HEK293T (cell line): ENCODE data around the gene ELF2.

Experiments
- CTCF ChIA-PET: fragments of 350-600 bp; formaldehyde crosslinking; extraction: SDS; loops from one replicate; lab custom pipeline; 2021; ENCODE audit warnings: antibody characterized with exemption, inconsistent platforms; lab: Yijun Ruan, JAX
- POLR2A ChIA-PET: fragments of 350-600 bp; formaldehyde crosslinking; extraction: SDS; loops from one replicate; lab custom pipeline; 2020; ENCODE audit warnings: antibody characterized with exemption, inconsistent platforms; lab: Yijun Ruan, JAX
- DNase-seq: peaks from one replicate; pipeline ENCODE4 v3.0.0; 2012; ENCODE audit warnings: mixed read lengths; ENCODE audit errors: extremely low spot score
- ARNT ChIP-seq: fragments of 450-650 bp; IDR thresholded peaks from 2 replicates; pipeline ENCODE4 v1.6.1; 2017; ENCODE audit warnings: mild to moderate bottlenecking
- BHLHE40 ChIP-seq: fragments of 450-650 bp; IDR thresholded peaks from 2 replicates; pipeline ENCODE4 v1.6.1; 2016; ENCODE audit warnings: mild to moderate bottlenecking, moderate library complexity, borderline replicate concordance
- CTBP1 ChIP-seq: fragments of 450-650 bp; IDR thresholded peaks from 2 replicates; pipeline ENCODE4 v1.6.1; 2016; ENCODE audit warnings: borderline replicate concordance
- ELF4 ChIP-seq: fragments of 450-650 bp; IDR thresholded peaks from 2 replicates; pipeline ENCODE4 v1.6.1; 2017; ENCODE audit warnings: antibody characterized with exemption
- FOXA1 ChIP-seq: fragments of 450-650 bp; IDR thresholded peaks from 2 replicates; pipeline ENCODE4 v1.6.1; 2016; ENCODE audit warnings: mild to moderate bottlenecking
- FOXK2 ChIP-seq: fragments of 450-650 bp; IDR thresholded peaks from 2 replicates; pipeline ENCODE4 v1.6.1; 2016; ENCODE audit warnings: mild to moderate bottlenecking
- FOXM1 ChIP-seq: fragments of 450-650 bp; IDR thresholded peaks from 2 replicates; pipeline ENCODE4 v1.6.1; 2017; ENCODE audit warnings: mild to moderate bottlenecking, borderline replicate concordance
- HDGF ChIP-seq: fragments of 450-650 bp; IDR thresholded peaks from 2 replicates; pipeline ENCODE4 v1.6.1; 2017; ENCODE audit warnings: antibody characterized with exemption, borderline replicate concordance
- L3MBTL2 ChIP-seq: fragments of 450-650 bp; conservative IDR thresholded peaks from 2 replicates; pipeline ENCODE4 v1.6.1; 2016; ENCODE audit warnings: mild to moderate bottlenecking
- LEF1 ChIP-seq: fragments of 450-650 bp; IDR thresholded peaks from 2 replicates; pipeline ENCODE4 v1.6.1; 2017; ENCODE audit warnings: mild to moderate bottlenecking, borderline replicate concordance
- NFRKB ChIP-seq: fragments of 450-650 bp; IDR thresholded peaks from 2 replicates; pipeline ENCODE4 v1.6.1; 2016; ENCODE audit warnings: mild to moderate bottlenecking, moderate library complexity
- SP1 ChIP-seq: fragments of 450-650 bp; IDR thresholded peaks from 2 replicates; pipeline ENCODE4 v1.6.1; 2017
- SUZ12 ChIP-seq: fragments of 450-650 bp; IDR thresholded peaks from 2 replicates; pipeline ENCODE4 v1.6.1; 2016; ENCODE audit warnings: mild to moderate bottlenecking
- TARDBP ChIP-seq: fragments of 450-650 bp; IDR thresholded peaks from 2 replicates; pipeline ENCODE4 v1.6.1; 2016
- ZNF384 ChIP-seq: fragments of 450-650 bp; IDR thresholded peaks from 2 replicates; pipeline ENCODE4 v1.6.1; 2016
- TF ChIP-seq, protein P1 (sequence below): fragments of 450-650 bp; IDR thresholded peaks from 2 replicates; pipeline ENCODE4 v1.6.1; 2016

Gene ELF2

DNA sequence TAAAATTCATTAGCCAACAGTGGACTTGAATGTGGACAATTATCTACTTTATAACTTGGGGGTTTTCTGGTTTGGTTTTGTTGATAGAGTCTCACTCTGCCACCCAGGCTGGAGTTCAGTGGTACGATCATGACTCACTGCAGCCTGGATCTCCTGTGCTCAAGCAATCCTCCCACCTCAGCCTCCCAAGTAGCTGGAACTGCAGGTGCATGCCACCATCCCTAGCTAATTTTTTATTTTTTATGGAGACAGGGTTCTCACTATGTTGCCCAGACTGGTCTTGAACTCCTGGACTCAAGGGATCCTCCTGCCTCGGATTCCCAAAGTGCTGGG, 12.4 kb upstream of the ELF2 start:
- CTCF ChIA-PET: interaction anchor here (0.6 to 1.3 kb wide), 3 partner anchors 11 to 112 kb away, joined by 3 to 4 read pairs (median 3); partner anchors contain the start of gene NAA15
- POLR2A ChIA-PET: interaction anchor here (1.2 to 3.1 kb wide), 2 partner anchors 12 to 112 kb away, joined by 3 to 10 read pairs; partner anchors contain the start of genes ELF2 and NAA15
- TF ChIP-seq FOXA1 (no peak), BHLHE40 (no peak), FOXK2 (no peak), CTBP1 (no peak), ELF4 (no peak), ZNF384 (no peak), SUZ12 (no peak), NFRKB (no peak), TARDBP (no peak), LEF1 (no peak), FOXM1 (no peak), L3MBTL2 (no peak), HDGF (no peak), ARNT (no peak), SP1 (no peak)
- TF ChIP-seq, protein P1, sequence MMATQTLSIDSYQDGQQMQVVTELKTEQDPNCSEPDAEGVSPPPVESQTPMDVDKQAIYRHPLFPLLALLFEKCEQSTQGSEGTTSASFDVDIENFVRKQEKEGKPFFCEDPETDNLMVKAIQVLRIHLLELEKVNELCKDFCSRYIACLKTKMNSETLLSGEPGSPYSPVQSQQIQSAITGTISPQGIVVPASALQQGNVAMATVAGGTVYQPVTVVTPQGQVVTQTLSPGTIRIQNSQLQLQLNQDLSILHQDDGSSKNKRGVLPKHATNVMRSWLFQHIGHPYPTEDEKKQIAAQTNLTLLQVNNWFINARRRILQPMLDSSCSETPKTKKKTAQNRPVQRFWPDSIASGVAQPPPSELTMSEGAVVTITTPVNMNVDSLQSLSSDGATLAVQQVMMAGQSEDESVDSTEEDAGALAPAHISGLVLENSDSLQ: no peak
- DNase-seq: no peak

DNA sequence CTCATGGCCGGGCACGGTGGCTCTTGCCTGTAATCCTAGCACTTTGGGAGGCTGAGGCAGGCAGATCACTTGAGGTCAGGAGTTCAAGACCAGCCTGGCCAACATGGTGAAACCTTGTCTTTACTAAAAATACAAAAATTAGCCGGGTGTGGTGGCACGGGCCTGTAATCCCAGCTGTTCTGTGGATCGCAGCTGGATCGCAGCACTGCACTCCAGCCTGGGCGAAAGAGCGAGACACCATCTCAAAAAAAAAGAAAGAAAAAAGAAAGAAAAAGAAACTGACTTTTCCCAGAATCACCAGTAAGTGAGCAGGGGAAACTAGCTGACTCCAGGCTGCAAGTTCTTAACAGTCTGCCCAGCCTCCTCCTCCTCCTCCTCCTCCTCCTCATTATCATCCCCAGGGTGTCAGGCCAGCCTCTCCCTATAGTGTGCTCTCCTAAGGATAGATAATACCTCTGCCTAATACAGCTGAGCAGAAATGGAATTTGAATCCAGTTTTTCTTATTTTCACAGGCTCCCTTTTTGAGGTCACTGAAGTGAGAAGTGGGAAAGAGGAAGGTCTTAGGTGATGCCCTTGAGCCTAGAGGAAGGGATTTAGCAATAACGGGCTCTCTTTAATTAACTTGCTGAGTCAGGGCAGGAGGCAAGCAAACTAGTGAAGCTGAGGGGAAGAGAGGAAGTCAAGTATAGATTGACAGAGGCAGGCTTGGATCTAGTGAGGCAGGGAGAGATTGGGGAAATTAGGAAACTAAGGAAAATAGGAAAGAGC, 11.8 kb upstream of the ELF2 start:
- no peak for TF ChIP-seq FOXM1
- no peak for TF ChIP-seq SP1
- TF ChIP-seq ARNT: no peak
- TF ChIP-seq ZNF384: no peak
- no peak for TF ChIP-seq FOXK2
- no peak for TF ChIP-seq FOXA1
- no peak for TF ChIP-seq L3MBTL2
- no peak for TF ChIP-seq CTBP1
- DNase-seq: no peak
- ChIA-PET CTCF (interaction anchor here (0.6 kb wide), 1 partner anchor 113 kb away, joined by 3 read pairs; the partner anchor contains the start of gene NAA15), POLR2A (interaction anchor here (1.2 to 3.1 kb wide), 2 partner anchors 11 to 113 kb away, joined by 3 to 10 read pairs; partner anchors contain the start of genes ELF2 and NAA15)

DNA sequence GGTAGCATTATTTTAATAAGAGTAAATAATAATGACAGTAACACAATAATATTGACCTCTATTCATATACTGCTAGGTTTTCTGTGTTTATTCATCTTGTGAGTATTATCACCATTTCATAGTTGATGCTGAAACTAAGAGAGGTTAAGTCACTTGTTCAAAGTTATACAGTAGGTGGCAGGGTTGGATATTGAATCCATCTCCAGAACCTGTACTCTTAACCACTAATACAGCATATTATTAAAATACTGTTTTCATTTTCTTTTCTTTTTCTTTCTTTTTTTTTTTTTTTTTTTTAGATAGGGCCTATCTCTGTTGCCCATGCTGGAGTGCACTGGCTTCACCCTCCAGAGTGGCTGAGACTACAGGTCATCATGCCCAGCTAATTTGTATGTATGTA, 7.1 kb upstream of the ELF2 start:
- ChIA-PET CTCF (interaction anchor here (0.7 kb wide), 1 partner anchor 48 kb away, joined by 3 read pairs; no protein-coding TSS in a partner anchor), POLR2A (no interaction called here)
- DNase-seq: no peak
- TF ChIP-seq SUZ12 (no peak), NFRKB (no peak), TARDBP (no peak), CTBP1 (no peak)
- TF ChIP-seq, protein P1: no peak

DNA sequence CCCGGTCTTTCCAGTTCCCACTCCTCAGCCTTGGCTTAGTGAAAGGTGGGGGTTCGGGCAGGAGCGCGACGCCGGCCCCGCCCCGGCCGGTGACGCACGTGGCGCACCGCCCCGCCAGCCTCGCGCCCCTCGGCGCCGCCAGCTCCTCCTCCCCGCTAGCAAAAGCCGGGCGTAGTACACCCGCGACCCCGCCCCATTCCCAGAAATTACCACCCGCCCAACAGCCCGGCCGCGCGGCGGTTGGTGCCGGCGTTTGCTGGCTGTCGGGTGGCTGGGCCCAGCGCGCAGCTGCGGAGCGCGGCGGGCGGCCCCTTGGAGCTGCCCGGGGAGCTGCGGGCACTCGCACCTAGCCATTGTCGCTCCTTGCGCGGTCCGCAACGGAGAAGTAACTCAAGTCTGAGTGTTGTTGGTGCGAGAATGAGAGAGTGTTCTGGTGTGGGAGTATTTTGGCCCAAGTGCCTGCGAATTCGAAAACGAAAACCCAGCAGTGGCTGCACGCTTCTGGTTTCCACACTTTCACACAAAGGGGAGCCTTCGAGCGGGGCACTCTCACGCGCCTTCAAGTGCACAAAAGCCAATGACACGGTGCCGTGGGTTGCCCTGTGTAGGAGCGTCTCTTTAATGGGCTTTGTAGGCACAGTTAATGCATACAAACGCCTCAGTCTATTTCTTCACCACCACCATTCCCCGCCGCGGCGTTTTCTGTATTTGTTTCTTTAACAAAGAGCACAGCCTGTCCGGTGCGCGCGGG, 1.0 kb upstream of the ELF2 start:
- TF ChIP-seq ZNF384 (no peak), BHLHE40 (no peak), L3MBTL2 (peak; percentile 76), FOXA1 (no peak), FOXM1 (peak; percentile 48; the same call in 1 of the 2 replicates), LEF1 (no peak), ARNT (no peak), NFRKB (no peak), SUZ12 (no peak)
- peak; percentile 88 for DNase-seq
- POLR2A ChIA-PET: interaction anchor here (0.9 to 3.8 kb wide), 19 partner anchors 10 to 488 kb away, joined by 3 to 50 read pairs (median 6); partner anchors contain the start of genes MGST2, NAA15, NDUFC1 and SETD7
- CTCF ChIA-PET: interaction anchor here (0.9 to 2.6 kb wide), 4 partner anchors 10 to 118 kb away, joined by 3 to 15 read pairs (median 6); no protein-coding TSS in a partner anchor

DNA sequence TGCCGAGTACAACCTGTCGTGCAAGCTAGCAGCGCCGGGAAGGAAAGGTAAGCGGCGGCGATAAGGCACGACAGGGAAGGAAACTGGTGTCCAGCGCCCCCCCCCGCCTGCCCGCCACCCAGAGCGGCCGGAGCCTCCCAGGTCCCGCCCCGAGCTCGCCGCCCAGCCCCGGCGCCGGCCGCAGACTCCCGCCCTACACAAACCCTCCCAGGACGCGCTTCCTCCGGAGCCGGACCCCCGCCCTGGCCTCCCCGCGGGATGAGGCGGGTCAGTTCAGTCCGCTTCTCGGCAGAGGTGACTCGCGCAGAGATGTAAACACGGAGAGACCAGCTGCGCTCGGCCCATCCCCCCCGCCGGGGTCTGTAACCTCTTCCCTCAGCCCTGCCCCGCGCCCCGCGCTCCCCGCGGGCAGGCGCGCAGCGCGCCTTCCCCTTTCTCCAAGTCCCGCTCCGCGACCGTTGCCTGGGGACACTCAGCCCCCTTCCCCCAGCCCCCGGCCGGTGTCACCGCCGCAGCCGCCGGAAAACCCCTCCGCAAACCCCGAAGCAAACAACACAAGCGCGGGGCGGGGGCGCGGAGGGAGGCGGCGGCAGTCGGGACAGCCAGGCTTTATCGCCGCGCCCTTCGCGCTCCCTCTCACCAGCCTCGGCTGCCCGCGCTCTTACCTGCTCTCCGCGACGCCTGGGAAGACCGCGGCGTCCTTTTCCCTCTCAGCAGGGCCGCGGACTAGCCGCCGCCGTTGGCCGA, 543 bp downstream of the ELF2 start:
- TF ChIP-seq CTBP1: peak; percentile 58; the same call in 1 of the 2 replicates
- TF ChIP-seq FOXM1: no peak
- TF ChIP-seq SUZ12: no peak
- TF ChIP-seq L3MBTL2: peak; percentile 63
- TF ChIP-seq LEF1: no peak
- DNase-seq: peak; percentile 56
- ChIA-PET CTCF (interaction anchor here (0.5 to 2.6 kb wide), 5 partner anchors 9 to 125 kb away, joined by 3 to 15 read pairs (median 5); partner anchors contain the start of gene NAA15), POLR2A (interaction anchor here (0.7 to 3.8 kb wide), 28 partner anchors 9 to 380 kb away, joined by 3 to 50 read pairs (median 4); partner anchors contain the start of genes NAA15, NDUFC1 and SETD7)
